Superior temporal gyrus (tissue), 1 donor: Measurements from ENCODE around the gene HEXD.
"Not testable (repeated sequence)": the region's sequence is repeated elsewhere in the genome, so short reads cannot be mapped to it uniquely, and the experiment has no call there.

ENCODE experiments used
- DNase-seq: peaks from one replicate; pipeline ENCODE4 v3.0.0-alpha.2; 2016; ENCODE audit errors: extremely low spot score

HEXD gene

DNA sequence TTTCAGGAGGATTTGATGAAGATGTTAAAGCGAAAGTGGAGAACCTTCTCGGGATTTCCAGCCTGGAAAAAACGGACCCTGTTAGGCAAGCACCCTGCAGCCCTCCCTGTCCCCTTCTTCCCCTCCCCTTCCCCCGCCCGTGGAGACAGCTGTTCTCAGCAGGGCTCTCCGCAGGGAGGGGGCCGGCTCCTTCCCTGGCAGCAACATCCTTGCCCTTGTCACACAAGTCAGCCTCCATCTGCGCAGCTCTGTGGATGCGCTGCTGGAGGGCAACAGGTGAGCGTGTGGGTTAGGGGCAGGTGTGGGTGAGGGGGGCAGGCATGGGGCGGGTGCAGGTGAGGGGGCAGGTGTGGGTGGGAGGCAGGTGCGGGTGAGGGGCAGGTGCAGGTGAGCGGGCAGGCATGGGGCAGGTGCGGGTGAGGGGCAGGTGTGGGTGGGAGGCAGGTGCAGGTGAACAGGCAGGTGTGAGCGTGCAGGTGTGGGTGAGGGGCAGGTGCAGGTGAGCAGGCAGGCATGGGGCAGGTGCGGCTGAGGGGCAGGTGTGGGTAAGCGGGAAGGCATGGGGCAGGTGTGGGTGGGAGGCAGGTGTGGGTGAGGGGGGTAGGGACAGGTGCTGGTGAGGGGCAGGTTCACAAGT lies 23.0 kb downstream of the HEXD start:
- DNase-seq, result no peak

DNA sequence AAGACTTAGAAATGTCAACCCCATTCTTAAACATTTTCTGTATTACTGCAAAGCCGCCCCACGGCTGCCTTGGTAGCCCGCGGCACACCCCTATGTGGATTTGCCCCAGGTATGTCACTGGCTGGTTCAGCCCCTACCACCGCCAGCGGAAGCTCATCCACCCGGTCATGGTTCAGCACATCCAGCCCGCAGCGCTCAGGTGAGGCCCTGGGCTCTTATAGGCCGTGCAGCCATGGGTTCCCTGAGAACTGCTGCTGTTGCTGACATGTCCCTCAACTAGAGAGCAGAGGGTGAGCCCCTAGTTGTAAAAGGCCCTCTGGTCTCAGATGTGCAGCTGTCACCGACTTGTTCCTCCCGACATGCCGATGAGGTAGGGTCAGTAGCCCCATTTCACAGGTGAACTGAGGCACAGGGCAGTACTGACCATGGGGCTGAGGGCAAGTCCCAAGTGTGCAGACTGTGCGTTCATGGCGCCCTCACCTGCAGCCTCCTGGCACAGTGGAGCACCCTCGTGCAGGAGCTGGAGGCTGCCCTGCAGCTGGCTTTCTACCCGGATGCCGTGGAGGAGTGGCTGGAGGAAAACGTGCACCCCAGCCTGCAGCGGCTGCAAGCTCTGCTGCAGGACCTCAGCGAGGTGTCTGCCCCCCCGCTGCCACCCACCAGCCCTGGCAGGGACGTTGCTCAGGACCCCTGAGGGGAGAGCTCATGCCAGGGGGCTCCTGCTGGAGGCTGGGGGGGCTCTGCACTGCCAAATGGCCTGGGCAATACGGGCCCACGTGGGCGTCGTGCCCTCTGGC lies 23.7 kb downstream of the HEXD start:
- DNase-seq, result no peak

GRCh38 chr17:82442643-82443464 lies 24.7 kb downstream of the HEXD start:
- DNase-seq, result no peak

- no peak for DNase-seq
Observed at GRCh38 chr17:82443465-82444283, 25.5 kb downstream of the HEXD start.

- no peak for DNase-seq
Observed at GRCh38 chr17:82444284-82444893, 26.2 kb downstream of the HEXD start.

- no peak for DNase-seq
Observed at GRCh38 chr17:82444941-82445521, 26.9 kb downstream of the HEXD start.

- DNase-seq, result no peak
Observed at GRCh38 chr17:82445542-82445941, 27.4 kb downstream of the HEXD start.

DNA sequence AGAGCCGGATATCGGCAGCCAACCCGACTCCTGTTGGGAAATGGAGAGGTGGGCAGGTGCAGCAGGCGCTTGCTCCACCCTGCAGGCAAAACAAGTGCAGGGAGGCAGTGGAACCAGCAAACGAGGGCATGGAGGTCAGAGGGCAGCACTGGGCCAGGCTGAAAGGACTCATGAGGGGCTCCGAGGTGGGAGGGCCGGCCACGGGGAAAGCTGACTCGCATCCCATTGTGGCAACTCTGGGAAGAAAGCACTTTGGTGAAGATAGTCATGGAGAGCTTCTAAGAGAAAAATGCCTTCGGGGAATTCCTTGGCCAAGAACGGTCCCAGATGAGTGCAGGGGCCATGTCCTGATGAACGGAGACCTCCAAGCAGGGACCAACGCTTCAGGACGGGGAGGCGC lies 28.0 kb downstream of the HEXD start:
- DNase-seq, result no peak

GRCh38 chr17:82446649-82447048 lies 28.5 kb downstream of the HEXD start:
- no peak for DNase-seq

- DNase-seq, result no peak
Observed at GRCh38 chr17:82447876-82448275, 29.7 kb downstream of the HEXD start.

DNA sequence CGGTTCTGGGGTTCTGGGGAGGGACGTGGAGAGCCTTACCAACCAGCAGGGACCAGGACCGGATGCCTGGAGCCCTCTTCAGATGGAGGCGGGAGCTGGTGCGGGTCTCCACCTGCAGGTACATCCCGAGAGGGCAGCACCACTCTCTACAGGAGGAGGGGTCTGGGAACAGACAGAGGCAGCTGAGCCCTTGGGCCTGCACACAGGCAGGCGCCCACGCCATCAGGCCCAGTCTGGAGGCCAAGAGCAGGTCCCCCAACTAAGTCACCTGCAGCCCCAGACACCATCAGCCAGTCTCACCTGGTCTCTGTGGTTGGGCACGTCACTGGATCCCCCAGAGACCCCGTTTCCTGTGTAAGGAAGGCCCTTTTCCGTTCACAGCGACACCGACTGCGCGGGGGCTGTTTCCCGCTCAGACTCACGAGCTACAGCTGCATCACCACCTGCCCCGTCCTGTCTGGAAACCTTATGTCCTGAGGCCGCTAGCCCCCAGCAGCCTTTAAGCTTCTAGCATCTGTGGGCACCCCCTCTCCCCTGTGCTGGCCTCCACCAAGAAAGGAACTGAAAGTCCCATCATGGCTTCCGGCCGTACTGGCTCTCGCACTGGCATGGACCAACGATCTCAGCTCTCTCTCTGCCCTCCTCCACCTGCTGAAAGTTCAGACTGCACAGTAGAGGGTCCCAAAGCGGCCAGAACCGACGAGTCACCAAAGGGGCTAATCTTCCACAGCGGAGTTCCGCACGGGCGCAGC lies 31.2 kb downstream of the HEXD start:
- no peak for DNase-seq

GRCh38 chr17:82449883-82450356 lies 31.8 kb downstream of the HEXD start:
- DNase-seq, result no peak

- DNase-seq, result peak; percentile 91
Observed at GRCh38 chr17:82450357-82451106, 32.4 kb downstream of the HEXD start, which contains the start of gene CYBC1. CYBC1 (minus strand) TSS chr17:82450752; CDS start chr17:82449254, 1,498 bp downstream.

DNA sequence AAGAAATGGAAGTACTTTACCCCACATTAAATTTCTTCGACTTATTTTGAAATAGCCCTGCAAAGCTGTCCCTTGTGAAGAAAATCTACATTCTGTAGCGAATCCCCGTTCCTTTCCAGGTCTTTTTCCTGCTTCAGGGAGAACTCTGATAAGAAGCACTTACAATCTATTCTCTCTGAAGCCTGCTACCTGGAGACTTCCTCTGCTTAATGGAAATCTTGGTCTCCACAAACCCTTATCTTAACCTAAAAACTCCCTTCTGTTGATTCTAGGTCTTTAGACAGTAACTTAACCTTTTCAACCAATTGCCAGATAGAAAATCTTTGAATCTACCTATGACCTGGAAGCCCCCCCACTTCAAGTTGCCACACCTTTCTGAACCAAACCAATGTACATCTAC lies 34.0 kb downstream of the HEXD start:
- DNase-seq, result no peak

DNA sequence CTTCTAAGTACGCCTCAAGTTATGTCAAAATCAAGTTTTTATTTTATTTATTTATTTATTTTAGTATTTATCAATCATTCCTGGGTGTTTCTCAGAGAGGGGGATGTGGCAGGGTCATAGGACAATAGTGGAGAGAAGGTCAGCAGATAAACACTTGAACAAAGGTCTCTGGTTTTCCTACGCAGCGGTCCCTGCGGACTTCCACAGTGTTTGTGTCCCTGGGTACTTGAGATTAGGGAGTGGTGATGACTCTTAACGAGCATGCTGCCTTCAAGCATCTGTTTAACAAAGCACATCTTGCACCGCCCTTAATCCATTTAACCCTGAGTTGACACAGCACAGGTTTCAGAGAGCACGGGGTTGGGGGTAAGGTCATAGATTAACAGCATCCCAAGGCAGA lies 35.0 kb downstream of the HEXD start:
- not testable (repeated sequence) for DNase-seq

DNA sequence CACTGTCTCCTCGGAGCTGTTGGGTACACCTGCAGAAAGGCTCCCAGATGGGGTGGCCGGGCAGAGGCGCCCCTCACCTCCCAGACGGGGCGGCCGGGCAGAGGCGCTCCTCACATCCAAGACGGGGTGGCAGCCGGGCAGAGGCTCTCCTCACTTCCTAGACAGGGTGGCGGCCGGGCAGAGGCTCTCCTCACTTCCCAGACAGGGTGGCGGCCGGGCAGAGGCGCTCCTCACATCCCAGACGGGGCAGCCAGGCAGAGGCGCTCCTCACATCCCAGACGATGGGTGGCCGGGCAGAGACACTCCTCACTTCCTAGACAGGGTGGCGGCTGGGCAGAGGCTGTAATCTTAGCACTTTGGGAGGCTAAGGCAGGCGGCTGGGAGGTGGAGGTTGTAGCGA lies 35.6 kb downstream of the HEXD start:
- DNase-seq, result not testable (repeated sequence)

- DNase-seq, result no peak
Observed at GRCh38 chr17:82457073-82457928, 39.2 kb downstream of the HEXD start.

- peak; percentile 96 for DNase-seq
Observed at GRCh38 chr17:82457929-82458178, 39.7 kb downstream of the HEXD start.
